KMS-11 (cell line): ENCODE data around the gene RIPOR2.

ENCODE experiments used
- H2AFZ ChIP-seq: fragments of 200-600 bp; sonication (generic); 2 replicates; pipeline ENCODE4 v1.6.1; 2016; ENCODE audit warnings: antibody characterized with exemption, mixed run types, low read depth
- H3K27ac ChIP-seq: fragments of 200-600 bp; sonication (generic); 2 replicates; pipeline ENCODE4 v1.6.1; 2016; ENCODE audit warnings: mild to moderate bottlenecking, mixed run types
- H3K27me3 ChIP-seq: fragments of 200-600 bp; sonication (generic); 2 replicates; pipeline ENCODE4 v1.6.1; 2017; ENCODE audit warnings: mild to moderate bottlenecking, low read depth, mixed run types, moderate library complexity; ENCODE audit not compliant: insufficient read depth
- H3K36me3 ChIP-seq: fragments of 200-600 bp; sonication (generic); 2 replicates; pipeline ENCODE4 v1.6.1; 2017; ENCODE audit warnings: mild to moderate bottlenecking, mixed run types; ENCODE audit not compliant: insufficient read depth
- H3K4me1 ChIP-seq: fragments of 200-600 bp; sonication (generic); 2 replicates; pipeline ENCODE4 v1.6.1; 2016; ENCODE audit warnings: mild to moderate bottlenecking, low read depth, mixed run types; ENCODE audit not compliant: poor library complexity, severe bottlenecking
- H3K4me2 ChIP-seq: fragments of 200-600 bp; sonication (generic); 2 replicates; pipeline ENCODE4 v1.7.0; 2016; ENCODE audit warnings: mild to moderate bottlenecking, mixed run types
- H3K4me3 ChIP-seq: fragments of 200-600 bp; sonication (generic); IDR thresholded peaks from 2 replicates; pipeline ENCODE4 v1.6.1; 2017; ENCODE audit warnings: low read depth, low read length, mixed read lengths; ENCODE audit not compliant: insufficient read depth
- H3K79me2 ChIP-seq: fragments of 200-600 bp; sonication (generic); 2 replicates; pipeline ENCODE4 v1.6.1; 2016; ENCODE audit warnings: low read depth, mixed run types; ENCODE audit not compliant: insufficient read depth
- H3K9ac ChIP-seq: fragments of 200-600 bp; sonication (generic); 2 replicates; pipeline ENCODE4 v1.6.1; 2016; ENCODE audit warnings: mild to moderate bottlenecking, mixed run types
- H4K20me1 ChIP-seq: fragments of 200-600 bp; sonication (generic); 2 replicates; pipeline ENCODE4 v1.6.1; 2016; ENCODE audit warnings: mild to moderate bottlenecking, mixed run types; ENCODE audit not compliant: insufficient read depth
- CTCF ChIP-seq: fragments of 200-600 bp; sonication (generic); conservative IDR thresholded peaks from 2 replicates; pipeline ENCODE4 v1.6.1; 2017; ENCODE audit warnings: low read depth, mild to moderate bottlenecking, antibody characterized with exemption, low read length, moderate library complexity, mixed read lengths

Gene RIPOR2

DNA sequence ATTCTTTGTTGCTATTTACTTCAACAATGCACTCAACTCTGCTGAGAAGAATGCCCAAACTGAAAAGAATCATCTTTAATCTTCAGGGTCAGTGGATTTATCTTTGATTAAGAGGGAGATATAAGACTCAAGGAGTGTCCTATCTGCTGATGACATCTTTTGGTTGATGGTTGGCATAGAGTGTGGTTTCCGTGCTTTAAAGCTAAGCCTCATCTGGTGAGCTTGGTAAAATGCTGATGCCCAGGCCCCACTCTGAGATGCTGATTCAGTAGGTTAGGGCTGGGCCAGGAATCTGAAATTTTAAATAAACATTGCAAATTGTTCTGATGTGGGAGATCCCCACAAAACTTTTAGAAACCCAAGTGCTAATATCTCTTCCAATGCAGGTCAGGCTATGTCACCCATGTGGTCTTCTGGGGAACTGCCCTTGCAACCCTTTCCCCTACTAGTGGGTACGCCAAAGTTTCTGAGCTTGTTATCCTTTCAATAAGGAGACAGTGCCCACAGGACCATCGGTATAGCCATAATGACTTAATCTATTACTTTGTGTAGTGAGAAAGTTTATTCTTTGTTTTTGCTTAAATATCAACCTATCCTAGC lies 68.6 kb downstream of the RIPOR2 start:
- no peaks in the 10 kb centered on the region for H3K4me1 ChIP-seq
- H3K9ac ChIP-seq: no peak overlapping the region
- H3K36me3 ChIP-seq: no peaks in the 10 kb centered on the region

DNA sequence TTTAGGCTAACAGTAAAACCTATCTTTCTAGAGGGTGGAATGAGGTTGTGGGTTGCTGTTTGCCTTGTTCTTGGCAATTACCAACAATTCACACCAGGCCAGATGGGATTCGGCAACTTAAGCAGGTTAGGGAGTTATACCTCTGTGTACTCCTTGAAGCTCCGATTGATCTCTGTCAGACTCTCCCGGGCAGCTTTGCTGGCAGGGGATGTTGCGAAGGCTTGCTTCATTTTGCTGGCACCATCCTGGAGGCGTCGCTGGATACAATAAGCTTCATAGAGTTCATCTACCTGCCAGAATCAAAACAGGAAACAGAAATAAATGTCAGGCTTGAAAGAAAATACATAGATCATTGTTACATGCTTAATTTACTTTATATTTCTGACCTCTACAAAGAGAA lies 70.6 kb downstream of the RIPOR2 start:
- Histone ChIP-seq H4K20me1 (no peaks in the 10 kb centered on the region), H3K4me3 (no peak overlapping the region), H3K79me2 (no peaks in the 10 kb centered on the region), H2AFZ (no peak overlapping the region), H3K27ac (no peak overlapping the region), H3K4me1 (no peaks in the 10 kb centered on the region), H3K9ac (no peak overlapping the region), H3K4me2 (no peak overlapping the region), H3K27me3 (no peaks in the 10 kb centered on the region), H3K36me3 (no peaks in the 10 kb centered on the region)
- no peak for TF ChIP-seq CTCF

More for the DNA sequence above, 68.6 kb downstream of the RIPOR2 start:
- Histone ChIP-seq H4K20me1 (no peaks in the 10 kb centered on the region), H3K79me2 (no peaks in the 10 kb centered on the region), H3K27ac (no peak overlapping the region), H3K4me3 (no peak overlapping the region), H2AFZ (no peak overlapping the region), H3K4me2 (no peak overlapping the region), H3K27me3 (no peaks in the 10 kb centered on the region)
- no peak for TF ChIP-seq CTCF

DNA sequence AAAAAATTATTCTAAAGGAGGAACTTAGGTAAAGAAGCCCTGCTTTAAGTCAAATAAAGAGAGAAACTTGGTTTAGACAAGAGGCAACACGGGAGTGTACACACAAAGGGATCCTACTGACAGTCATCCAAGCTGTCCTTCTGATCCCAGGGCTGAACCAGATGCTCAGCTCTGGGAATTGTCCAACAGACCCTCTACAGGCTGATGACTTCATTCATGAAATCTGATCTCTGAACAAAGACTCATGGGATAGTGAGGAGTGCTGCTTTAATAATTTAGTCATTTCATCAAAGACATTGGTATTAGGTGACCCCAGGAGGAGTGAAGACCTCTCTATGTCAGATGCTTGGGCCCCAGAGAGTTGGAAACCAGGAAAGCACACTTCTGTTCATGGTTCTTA lies 71.4 kb downstream of the RIPOR2 start:
- Histone ChIP-seq H3K36me3 (no peaks in the 10 kb centered on the region), H3K27ac (no peak overlapping the region), H3K4me1 (no peaks in the 10 kb centered on the region), H3K9ac (no peak overlapping the region), H3K4me2 (no peak overlapping the region), H2AFZ (no peak overlapping the region), H3K4me3 (no peak overlapping the region), H4K20me1 (no peaks in the 10 kb centered on the region), H3K27me3 (no peaks in the 10 kb centered on the region), H3K79me2 (no peaks in the 10 kb centered on the region)
- no peak for TF ChIP-seq CTCF

- Histone ChIP-seq H3K9ac (no peak overlapping the region), H3K4me3 (no peak overlapping the region), H3K27me3 (no peaks in the 10 kb centered on the region), H3K27ac (no peak overlapping the region), H3K4me2 (no peak overlapping the region), H3K36me3 (no peaks in the 10 kb centered on the region), H3K4me1 (peaks cover 5% of the 10 kb centered on the region), H2AFZ (no peak overlapping the region), H4K20me1 (no peaks in the 10 kb centered on the region), H3K79me2 (no peaks in the 10 kb centered on the region)
- no peak for TF ChIP-seq CTCF
Measured at GRCh38 chr6:24861934-24862333, 73.8 kb downstream of the RIPOR2 start.
